Ishikawa (cell line): ENCODE measurements around the gene CACNA1E.

Experiments
- EP300 ChIP-seq: IDR thresholded peaks from 2 replicates; pipeline ENCODE4 v1.6.1; 2012; ENCODE audit warnings: borderline replicate concordance
- MAX ChIP-seq: IDR thresholded peaks from 2 replicates; pipeline ENCODE4 v1.6.1; 2012
- TEAD4 ChIP-seq: IDR thresholded peaks from 2 replicates; pipeline ENCODE4 v1.6.1; 2012
- TF ChIP-seq, protein P1 (sequence below): IDR thresholded peaks from 2 replicates; pipeline ENCODE4 v1.6.1; 2012

DNA sequence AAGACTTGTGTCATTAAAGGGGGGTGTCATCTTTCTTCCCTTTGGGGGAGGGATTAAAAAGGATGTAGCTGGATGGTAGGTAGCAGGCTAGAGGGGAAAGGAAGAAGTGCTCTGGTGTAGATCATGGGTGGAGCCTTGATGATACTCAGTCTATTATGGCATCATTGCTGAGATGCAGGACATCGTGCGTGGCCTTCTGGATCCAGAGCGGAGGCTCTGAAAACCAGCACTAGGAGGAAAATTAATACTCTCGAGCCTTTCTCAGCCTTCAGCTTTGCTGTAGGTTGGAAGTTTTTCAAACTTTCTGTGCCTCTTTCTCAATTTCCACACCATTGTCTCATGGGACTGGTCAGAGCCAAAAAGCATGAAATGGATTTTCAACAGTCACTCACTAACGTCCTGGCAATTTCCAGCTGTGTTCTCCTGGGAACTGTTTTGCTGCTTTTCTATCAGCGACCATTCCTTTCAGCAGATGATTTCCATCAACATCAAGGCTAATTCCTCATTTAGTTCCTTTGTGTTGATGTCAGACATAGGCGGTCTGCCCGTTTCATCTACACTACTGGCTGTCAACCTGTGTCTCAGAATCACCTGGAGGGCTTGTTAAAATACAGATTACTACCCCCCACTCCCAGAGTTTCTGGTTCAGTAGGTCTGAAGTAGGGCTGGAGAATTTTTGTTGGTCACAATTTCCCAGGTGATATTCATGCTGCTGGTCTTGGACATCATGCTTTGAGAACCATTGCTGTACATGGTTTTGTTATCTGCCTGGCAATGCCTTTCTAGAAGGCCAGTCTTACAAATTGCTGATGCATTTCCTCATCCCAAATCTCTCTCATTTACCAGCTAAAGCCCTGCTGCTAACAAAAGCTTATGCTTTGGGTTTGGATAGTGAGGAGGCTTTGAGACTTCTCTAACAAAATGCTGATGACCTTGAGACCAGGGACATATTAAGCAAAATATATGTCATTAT is 7.7 kb downstream of the CACNA1E start:
- TF ChIP-seq MAX (no peak), EP300 (no peak), TEAD4 (no peak)
- TF ChIP-seq, protein P1, sequence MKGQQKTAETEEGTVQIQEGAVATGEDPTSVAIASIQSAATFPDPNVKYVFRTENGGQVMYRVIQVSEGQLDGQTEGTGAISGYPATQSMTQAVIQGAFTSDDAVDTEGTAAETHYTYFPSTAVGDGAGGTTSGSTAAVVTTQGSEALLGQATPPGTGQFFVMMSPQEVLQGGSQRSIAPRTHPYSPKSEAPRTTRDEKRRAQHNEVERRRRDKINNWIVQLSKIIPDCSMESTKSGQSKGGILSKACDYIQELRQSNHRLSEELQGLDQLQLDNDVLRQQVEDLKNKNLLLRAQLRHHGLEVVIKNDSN = no peak
